GM21723 (cell line): ENCODE data around the gene P2RX5.

ENCODE experiments used
- ATAC-seq: cut with Tn5 transposase; IDR thresholded peaks from one replicate; pipeline ENCODE4 v1.9.1; 2021; ENCODE audit warnings: mild to moderate bottlenecking, moderate library complexity; ENCODE audit not compliant: unreplicated experiment

P2RX5 gene

DNA sequence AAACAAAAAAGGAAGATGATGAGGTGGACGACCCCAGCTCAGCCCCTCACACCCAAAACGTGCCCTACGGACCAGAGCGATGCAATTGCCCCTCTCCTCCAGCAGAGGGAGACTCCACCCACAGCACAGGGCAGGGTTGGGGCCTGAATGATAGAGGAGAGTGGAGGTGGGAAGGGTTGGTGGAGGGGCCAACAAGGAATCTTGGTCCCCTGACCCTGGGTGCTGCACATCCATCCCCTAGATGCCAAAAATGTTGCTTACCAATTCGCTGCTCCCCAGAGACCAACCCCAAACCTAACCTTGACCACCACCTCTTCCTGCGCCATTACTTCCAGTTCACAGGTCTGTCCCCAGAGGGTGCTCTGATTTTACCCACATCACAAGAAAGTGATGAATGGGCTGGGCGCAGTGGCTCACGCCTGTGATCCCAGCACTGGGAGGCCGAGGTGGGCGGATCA is 12.9 kb downstream of the P2RX5 start:
- peak; percentile 63 for ATAC-seq

DNA sequence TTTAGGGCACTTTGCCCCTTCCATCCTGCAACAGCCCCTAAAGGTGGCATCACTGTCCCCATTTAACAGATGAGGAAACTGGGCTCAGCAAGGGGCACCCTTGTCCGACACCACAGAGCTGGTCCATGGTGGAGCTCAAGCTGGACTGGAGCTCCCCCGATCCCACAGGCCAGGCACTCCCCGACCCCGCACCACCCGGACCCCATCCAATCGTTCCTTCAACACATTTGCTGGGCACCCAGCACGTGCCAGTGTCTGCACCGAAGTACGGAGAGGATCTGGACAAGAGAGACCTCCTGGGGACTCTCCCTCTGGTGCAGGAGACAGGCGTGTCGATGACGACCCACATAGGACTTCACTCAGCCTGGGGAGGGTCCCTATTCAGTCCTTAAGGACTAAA is 13.9 kb downstream of the P2RX5 start:
- ATAC-seq = no peak

DNA sequence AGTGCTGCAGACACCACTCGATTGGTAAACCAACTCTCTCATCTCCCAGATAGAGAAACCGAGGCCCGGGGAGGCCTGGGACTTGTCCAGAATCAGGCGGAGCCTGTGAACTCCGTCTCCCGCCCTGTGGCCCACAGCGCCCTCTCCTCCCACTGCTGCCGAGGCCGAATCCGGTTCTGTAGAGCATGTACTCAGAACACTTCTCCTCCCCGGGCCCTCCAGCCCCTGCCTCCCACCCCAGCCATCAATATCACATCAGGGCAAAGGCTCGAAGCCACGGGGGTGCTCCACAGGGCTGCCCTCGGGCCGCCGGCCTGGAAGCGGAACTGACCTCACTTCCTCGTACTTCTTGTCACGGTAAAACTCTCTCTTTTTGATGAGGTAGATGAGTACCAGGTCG is 14.4 kb downstream of the P2RX5 start:
- ATAC-seq = no peak

DNA sequence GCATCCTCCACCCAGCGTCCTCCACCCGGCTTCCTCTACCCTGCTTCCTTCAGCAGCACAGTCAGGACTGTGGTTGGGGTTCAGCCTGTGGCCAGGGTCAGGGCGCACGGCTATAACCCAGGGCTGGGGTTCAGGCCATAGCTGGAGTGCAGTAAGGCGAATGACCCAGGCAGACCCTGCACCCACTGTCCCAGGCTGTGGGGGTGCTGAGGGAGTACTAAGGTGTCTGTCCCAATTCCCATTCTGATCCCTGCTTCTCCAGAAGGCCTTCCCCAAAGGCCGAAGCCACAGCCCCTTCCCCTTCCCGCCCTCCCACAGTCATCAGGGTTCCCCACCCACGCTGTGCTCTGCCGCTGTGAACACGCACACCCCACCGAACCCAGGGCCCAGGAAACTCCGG is 14.9 kb downstream of the P2RX5 start:
- ATAC-seq = no peak

DNA sequence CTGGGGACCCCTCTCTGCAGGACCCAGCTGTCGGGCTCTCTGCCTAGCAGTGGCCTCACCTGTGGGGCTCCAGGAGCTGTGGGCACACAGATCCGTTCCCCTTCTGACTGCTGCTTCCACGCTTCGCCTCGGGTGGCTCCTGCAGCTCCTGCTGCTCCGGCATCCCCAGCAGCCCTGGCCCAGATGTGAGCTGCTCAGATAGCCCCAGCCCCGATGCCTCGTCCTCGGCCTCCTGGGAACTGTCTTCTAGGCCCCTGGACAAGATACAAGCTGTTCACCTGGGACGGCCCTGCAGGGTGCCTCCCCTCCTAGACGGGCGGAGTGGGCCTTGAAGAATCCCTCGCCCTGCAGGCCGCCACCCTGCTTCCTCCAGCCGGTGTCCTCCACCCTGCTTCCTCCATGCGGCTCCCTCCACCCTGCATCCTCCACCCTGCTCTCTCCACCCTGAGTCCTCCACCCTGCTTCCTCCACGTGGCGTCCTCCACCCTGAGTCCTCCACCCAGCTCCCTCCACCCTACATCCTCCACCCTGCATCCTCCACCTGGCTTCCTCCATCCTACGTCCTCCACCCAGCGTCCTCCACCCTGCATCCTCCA is 16.3 kb downstream of the P2RX5 start:
- ATAC-seq = no peak

DNA sequence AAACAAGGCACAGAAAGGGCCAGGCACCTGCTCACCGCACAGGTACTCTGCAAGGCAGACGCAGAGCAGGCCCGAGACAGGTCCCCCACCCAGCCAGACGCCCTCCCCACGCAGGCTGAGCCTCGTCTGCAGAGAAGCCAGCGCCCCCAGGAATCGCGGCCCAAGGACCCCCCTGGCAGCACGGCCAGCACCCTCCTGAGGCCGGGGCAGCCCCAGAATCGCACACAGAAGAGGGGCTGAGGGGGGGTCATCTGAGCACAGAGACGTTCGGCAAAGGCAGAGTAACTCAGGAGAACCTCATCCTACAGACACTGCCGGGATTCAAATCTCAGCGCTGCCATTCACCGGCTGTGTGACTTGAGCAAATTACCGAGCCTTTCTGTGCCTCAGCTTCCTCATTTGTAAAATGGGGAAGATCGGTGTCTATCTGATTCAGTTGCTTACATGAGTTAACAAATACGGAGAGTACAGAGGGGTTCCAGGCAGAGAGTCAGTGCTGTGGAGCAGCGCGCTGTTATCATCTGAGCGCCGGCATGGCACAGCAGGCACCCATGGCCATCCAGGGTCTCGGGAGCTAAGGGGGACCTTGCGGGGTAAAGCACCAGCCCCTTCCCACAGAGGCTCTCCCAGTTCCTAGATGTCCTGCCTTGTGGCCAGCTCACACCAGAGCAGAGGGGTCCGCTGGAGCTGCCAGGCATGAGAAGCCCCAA is 17.0 kb downstream of the P2RX5 start:
- ATAC-seq = no peak

DNA sequence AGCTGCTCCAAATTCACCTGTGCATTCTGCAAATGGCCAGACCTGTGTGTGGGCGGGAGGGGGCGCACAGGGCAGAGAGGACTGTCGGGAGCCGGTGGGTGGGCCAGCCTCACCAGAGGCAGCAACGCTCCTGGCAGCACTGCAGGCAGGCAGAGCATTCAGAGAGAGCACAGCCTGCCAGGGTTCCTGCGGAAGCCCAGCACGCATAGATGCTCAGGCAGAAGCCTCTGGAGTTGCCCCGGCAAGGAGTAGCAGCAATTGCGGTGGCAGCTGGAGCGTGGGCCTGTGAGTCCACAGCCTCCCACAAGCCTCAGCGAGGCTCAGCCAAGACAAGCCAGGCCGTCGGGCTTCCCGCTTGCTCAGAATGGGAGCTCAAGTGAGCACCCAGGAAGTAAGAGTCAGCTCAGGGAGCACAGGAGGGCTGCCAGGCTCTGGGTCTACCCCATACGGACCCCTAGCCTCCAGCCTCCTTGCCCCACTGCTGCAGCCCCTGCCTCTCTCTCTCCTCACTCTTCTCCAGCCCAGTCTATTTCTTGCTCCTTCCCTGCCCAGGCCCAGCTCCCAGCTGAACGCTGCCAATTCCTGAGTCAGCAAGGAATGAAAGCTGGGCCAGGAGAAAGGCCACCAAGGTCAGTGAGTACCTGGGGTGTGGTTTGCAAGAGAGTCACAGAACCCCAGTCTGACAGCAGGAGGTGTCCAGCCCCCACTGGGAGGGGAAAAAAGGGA is 17.7 kb downstream of the P2RX5 start:
- no peak for ATAC-seq

DNA sequence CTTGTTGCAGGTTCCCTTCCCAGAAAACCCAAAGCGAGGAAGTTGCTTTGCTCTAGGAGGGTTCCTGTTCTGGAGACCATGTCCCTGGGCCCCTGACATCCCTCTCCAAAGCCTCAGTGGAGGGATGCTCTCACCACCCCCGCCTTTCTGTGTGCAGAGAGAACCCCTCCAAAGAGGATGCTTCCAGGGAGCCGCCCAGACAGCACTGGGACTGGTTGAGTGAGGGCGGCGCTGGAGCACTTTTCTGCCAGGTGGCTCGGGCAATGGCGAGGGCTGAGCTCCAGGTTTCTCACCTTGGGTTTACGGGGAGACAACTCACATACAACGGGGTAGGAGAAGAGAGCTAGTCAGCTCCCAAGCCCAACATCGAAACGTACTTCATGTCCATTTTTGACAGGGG is 20.1 kb downstream of the P2RX5 start:
- ATAC-seq = no peak

DNA sequence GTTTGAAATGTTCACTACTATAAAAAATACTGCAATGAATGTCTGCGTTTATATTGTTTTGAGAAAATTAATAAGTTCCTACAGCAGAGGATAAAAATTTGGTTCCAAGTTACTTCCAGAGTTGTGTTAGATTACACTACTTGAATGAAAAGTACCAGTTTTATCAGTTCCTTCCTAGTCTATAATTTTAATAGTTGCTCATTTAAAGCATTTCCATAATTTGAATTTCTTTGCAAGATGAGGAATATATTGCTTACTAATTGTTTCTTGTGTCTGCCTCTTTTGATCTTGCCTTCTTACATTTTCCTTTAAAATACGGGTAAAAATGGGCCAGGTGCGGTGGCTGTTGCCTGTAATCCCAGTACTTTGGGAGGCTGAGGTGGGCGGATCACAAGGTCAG is 23.4 kb downstream of the P2RX5 start:
- ATAC-seq = no peak

DNA sequence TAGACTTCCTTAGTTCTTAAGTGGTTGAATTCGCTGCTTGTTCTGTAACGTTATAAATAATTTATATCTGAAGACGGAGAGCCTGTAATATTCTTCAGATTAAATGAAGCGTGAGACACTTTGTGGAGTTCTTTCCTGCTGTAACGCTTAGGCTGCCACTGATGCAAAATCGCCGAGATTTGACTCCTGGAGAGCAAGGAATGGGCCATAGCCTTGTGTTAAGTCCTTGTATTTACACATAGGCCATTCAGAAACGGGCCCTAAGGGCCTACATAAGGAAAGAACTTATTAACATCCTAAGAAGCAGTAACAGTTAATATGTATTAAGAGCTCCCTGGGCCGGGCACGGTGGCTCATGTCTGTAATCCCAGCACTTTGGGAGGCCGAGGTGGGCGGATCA is 26.4 kb downstream of the P2RX5 start:
- no peak for ATAC-seq

DNA sequence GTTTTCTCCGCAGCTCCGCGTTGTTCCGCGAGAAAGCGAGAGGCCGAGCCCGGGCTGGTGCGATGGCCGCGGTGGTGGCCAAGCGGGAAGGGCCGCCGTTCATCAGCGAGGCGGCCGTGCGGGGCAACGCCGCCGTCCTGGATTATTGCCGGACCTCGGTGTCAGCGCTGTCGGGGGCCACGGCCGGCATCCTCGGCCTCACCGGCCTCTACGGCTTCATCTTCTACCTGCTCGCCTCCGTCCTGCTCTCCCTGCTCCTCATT is 26.9 kb downstream of the P2RX5 start:
- ATAC-seq = peak; percentile 17

DNA sequence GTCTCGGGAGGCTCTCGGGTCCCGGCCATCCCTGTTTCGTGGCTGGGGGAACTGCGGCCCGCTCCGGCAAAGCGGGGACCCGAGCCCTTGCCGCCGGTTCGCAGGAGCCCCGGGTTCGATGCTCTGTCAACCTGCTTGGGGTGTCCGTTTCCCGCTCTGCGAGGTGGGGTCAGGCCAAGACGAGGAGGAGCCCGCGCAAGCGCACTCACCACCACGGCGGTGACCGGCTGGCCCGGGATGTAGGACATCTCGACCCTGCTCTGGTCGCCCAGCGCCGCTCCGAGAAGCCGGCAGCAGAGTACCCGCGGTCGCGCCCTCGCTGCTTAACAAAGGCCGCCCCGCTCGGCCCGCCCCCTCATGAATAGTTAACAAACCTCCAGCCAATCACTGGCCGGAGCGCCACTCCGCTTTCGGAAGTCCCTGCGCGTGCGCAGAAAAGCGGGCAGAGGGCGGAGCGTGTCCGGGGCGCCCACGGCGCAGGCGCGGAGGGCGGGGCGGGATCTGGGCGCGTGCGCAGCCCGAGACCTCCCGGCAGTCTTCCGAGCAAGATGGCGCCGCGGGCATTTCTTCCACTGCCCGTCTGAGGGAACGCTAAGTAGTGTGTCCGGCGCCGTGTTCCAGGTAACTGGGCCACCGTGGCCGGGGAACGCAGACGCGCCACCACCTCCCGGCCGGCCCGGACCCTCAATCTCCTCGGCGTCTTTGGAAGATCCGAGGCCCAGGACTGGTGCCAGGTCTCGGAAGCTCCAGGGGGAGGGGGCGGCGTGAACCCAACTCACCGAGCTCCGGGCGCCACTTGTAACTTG is 27.5 kb downstream of the P2RX5 start, which contains the start of the genes EMC6 and TAX1BP3:
EMC6 (plus strand) TSS at position 534 of the 806 bp plus-strand sequence. CDS start 335 bp downstream, outside the sequence.
TAX1BP3 (minus strand) TSS at position 300 of the 806 bp plus-strand sequence; CDS start at position 248, 52 bp downstream.
- peak; percentile 86 for ATAC-seq

DNA sequence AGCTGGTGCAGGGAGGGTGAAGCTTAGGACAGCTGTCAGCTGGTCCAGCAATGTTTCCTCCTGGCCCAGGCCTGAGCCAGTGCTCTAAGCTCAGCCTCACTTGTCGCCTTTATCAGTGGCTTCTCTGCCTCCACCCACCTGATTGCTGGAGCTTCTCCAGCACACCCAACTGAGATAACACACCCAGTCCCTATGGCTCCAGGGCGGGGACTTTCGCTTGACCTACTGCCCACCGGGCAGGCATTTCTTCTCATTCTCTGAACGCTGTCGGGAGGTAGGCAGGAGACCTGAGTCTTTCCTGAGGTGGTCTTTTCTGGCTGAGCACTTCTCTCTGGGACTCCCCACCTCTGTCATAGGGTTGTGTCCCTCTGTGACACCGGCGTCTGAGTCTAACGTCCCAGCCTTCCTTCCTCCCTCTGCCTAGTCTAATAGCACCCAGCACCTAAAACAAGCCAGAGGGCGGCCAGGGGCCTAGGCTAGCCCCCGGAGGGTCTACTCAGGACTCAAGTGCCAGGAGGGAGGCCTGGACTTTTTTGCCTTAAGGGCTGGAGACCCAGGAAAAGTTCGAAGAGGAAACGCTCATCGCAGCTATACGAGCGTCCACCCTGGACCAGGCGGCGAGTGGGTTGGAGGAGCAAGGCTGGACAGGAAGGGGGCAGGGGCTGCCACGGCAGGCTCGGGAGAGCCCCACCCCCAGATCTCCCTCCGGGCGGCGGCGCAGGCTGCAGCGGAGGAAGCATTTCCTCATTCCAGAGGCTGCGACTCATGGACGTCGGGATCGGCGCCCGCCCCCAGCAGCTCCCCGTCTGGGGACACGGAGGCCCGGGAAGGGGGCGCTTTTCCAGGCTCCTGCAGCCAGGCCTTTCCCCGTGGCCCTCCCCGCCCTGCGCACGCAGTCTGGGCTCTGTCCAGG is 28.3 kb downstream of the P2RX5 start:
- ATAC-seq = peak; percentile 9

DNA sequence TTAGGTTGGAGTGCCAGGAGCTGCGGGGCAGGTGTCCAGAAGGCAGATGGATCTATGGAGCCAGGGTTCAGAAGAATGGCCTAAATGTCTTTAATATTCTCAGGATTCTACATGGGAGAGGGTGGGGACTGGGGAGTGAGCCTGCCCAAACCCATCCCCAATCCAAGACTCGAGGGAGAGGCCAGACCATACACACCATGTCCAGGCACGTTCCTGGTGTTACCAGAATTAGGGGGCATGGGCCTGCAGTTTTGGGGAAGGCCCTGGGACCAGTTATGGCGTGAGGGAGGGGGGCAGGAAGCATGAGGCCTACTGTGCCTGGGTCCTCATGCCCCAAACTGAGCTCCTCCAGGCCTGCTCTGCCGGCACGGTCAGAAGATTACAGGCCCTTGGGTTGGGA is 29.4 kb downstream of the P2RX5 start:
- no peak for ATAC-seq

DNA sequence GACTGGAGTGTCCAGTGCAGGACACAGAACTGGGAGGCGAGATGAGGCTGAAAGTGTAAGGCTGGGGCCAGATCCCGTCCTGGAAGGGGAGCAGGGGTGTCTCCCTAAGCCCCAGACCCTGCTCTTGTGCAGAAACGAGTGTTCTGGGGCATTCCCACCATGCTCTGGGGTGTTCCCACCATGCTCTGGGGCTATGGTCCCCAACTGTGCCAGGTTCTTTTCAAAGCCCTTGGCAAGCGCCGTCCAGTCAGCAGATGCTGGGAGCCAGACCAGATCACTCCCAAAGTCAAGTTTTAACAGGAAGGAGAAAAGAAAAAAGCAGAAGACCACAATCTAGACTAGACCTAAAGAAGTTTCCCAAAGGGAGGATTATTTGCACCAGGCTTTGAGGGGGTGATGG is 30.1 kb downstream of the P2RX5 start:
- no peak for ATAC-seq

DNA sequence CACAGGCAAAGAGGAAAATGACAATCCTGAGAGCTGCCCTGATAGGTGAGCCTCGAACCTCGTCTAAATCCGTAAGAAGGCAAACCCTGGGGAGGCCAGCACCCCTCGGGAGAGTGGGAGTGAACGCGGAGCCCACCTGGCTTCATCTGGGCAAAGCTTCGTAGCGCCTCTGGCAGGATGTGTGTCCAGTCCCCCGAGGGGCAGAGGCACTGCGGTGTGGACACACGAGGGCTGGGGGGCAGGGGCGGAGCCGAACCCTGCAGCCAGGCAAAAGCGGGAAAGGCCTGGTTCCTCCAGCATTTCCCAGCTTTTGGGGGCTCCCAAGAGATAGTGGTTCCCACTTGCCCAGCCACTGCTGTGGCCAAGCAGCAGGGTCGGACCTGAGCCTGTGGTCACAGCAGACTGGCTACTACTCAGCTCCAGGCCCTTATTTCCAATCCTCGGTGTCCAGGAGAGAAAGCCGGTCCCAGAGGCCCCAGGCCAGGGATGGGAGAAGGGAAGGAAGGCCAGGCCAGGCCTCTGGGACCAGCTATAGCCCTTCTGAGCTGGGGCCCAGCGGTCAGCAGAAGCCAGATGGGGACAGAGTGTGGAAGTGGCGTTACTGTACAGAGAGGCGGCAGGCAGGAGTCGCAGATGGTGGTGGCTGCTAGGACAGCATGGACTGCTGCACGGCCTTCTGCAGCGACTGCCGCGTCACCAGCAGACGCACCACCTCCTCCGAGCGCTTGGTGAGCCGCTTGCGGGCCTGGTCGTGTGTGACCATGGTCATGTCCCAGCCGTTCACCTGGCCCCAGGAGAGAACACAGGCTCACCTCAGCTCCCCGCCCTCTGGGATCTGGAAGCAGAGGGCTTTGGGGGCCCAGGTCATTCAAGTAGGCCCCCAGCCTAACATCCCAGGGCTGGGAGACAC is 32.6 kb downstream of the P2RX5 start:
- no peak for ATAC-seq

DNA sequence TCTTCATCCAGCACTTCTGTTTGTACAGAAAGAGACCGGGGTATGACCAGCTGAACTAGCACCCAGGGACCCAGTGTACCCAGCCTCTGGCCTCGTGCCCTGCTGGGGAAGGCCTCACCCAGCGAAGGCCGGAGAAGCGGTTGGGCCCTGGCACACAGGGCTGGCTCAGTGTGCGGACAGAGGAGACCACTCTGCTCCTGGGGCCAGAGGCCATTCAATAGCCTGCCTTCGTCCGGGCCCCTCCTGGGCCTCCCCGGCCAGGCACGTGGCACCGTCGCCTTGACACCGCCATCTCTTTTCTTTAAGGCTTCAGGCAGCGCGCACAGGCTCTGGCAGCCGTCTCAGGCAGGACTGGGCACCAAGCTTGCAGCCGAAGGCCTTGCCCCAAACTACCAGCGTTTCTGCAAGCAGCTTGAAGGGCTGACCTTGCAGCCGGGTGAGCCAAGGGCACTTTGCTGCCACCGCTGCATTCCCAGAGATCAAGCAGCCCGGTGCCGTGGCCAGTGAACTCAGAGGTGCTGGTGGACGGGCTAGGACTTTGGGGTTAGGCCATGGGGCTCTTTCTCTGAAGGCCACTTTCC is 35.6 kb downstream of the P2RX5 start:
- ATAC-seq = no peak

DNA sequence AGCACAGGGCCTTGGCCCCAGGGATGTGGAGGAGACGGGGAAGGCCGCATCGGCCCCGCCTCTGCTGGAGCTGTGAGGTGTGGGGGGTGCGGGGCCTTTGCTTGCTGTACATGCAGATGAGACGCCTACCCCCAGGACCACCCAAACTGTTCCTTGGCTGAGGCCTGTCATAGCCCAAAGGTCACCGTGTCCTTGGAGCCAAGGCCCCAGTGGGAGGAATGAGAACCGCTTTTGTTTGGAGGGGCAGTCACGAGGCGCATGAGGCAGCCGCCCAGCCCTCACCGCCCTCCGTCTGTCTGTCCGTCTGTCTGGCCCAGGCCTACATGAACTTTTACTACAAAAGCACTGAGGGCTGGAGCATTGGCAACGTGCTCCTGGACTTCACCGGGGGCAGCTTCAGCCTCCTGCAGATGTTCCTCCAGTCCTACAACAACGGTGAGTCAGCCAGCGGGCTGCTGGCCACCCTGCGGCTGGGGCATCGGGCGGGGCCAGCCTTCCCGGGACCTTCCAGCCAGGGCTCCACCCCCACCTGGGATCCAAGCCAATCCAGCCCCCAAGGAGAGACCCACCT is 36.3 kb downstream of the P2RX5 start:
- no peak for ATAC-seq
